Muscle layer of duodenum (tissue), 2 donors: ENCODE measurements around the gene ELFN1.
"Not testable (repeated sequence)": the region's sequence is repeated elsewhere in the genome, so short reads cannot be mapped to it uniquely, and the experiment has no call there.

ENCODE experiments used
- H3K27ac ChIP-seq: one replicate; pipeline ENCODE4 v1.7.0; 2013; ENCODE audit warnings: mild to moderate bottlenecking, low read length
- H3K27me3 ChIP-seq: one replicate; pipeline ENCODE4 v1.7.0; 2013; ENCODE audit warnings: low read depth, mild to moderate bottlenecking, control low read depth, low read length
- H3K36me3 ChIP-seq, 2 donors: one replicate each; pipeline ENCODE4 v1.7.0; 2013; ENCODE audit warnings: low read length in 2 of 2, control low read depth in 1 of 2, mild to moderate bottlenecking in 1 of 2; ENCODE audit not compliant: insufficient read depth in 2 of 2, control insufficient read depth in 1 of 2
- H3K4me1 ChIP-seq, 2 donors: one replicate each; pipeline ENCODE4 v1.7.0; 2013; ENCODE audit warnings: low read length in 2 of 2, mild to moderate bottlenecking in 2 of 2, control low read depth in 1 of 2, moderate library complexity in 1 of 2; ENCODE audit not compliant: insufficient read depth in 2 of 2, control insufficient read depth in 1 of 2
- H3K4me3 ChIP-seq, 2 donors: one replicate each; pipeline ENCODE4 v1.7.0; 2013; ENCODE audit warnings: low read length in 2 of 2, low read depth in 1 of 2, mild to moderate bottlenecking in 1 of 2
- H3K9me3 ChIP-seq, 2 donors: one replicate each; pipeline ENCODE4 v1.7.0; 2013; ENCODE audit warnings: low read length in 2 of 2, control low read depth in 1 of 2, mild to moderate bottlenecking in 1 of 2; ENCODE audit not compliant: control insufficient read depth in 1 of 2
- donor health status: healthy.

ELFN1 gene

DNA sequence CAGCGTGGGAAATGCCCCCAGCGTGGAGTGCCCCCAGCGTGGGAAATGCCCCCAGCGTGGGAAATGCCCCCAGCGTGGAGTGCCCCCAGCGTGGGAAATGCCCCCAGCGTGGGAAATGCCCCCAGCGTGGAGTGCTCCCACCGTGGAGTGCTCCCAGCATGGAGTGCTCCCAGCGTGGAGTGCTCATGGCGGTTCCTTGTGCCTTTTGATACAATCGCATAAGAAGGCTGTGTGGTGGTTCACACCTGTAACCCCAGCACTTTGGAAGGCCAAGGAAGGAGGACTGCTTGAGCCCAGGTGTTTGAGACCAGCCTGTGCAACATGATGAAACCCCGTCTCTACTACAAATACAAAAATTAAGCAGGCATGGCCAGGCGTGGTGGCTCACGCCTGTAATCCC lies 93.8 kb downstream of the ELFN1 start:
- not testable (repeated sequence) for H3K27me3 ChIP-seq, H3K36me3 ChIP-seq, H3K27ac ChIP-seq, H3K4me3 ChIP-seq, H3K4me1 ChIP-seq
- peaks cover 0 to 11% of the 10 kb centered on the region in 2 donors for H3K9me3 ChIP-seq

DNA sequence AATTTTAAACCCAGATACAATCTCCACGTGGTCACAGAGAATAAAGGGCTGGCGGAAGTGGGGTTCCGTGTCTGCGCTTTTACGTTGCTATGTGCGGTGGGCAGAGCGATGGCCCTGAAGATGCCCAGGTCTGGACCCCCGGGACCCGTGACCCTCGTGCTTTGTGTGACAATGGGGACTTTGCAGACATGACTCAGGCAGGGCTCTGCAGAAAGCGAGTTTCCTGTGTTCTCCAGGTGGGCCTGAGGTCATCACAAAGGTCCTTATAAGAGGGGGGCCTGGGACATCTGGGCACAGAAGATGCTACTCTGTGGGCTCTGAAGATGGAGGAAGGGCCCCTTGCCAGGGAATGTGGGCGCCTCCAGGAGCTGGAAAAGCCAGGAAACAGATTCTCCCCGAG lies 95.3 kb downstream of the ELFN1 start:
- Histone ChIP-seq H3K36me3 (no peaks in the 10 kb centered on the region), H3K4me3 (no peak overlapping the region), H3K27me3 (no peaks in the 10 kb centered on the region), H3K27ac (no peak overlapping the region), H3K9me3 (peaks cover 0 to 11% of the 10 kb centered on the region in 2 donors), H3K4me1 (no peaks in the 10 kb centered on the region)

DNA sequence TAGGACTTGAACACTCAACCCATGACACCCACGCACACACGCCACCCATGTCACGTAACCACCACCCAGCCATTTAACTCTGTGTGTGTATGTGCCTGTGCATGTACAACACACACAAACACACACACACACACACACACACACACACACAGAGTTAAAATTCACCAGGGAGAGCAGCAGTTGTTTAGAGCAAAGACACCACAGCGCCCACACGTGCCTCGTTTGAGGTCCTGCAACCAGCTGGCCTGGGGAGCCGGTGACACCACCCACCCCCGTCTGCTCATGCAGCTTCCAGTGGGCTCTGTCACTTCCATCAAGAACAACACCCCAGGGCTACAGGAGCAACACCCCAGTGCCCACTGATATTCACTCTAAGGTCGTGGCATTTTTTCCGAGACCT lies 97.4 kb downstream of the ELFN1 start:
- no peaks in the 10 kb centered on the region for H3K27me3 ChIP-seq
- no peaks in the 10 kb centered on the region for H3K36me3 ChIP-seq
- H3K9me3 ChIP-seq = peaks cover 0 to 11% of the 10 kb centered on the region in 2 donors
- H3K4me1 ChIP-seq = no peaks in the 10 kb centered on the region
- no peak overlapping the region for H3K27ac ChIP-seq
- no peak overlapping the region for H3K4me3 ChIP-seq

DNA sequence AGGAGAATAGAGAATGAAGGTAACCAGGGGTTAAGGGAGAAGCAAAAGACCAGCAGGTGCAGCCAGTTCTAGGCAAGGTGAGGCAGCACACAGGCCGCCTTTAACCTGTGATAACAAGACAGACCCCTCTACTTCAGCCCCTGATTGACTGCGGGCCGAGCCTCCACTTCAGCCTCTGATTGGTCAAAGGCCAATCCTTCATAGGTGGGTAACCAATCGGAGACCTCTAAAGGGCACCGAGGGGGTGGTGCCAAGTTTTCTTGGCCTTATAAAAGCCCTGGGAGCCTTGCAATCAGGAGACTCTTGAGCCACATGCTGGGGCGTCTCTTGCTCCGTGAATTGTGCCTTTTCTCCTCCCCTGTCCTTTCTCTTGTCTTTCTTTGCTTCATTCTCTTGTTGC lies 98.8 kb downstream of the ELFN1 start:
- H3K36me3 ChIP-seq = no peaks in the 10 kb centered on the region
- no peaks in the 10 kb centered on the region for H3K27me3 ChIP-seq
- H3K27ac ChIP-seq = no peak overlapping the region
- peaks cover 0 to 4% of the 10 kb centered on the region in 2 donors for H3K9me3 ChIP-seq
- no peak overlapping the region for H3K4me3 ChIP-seq
- H3K4me1 ChIP-seq = no peaks in the 10 kb centered on the region

- no peak overlapping the region for H3K27ac ChIP-seq
These were observed 99.5 kb downstream of the ELFN1 start for GRCh38 chr7:1769286-1770200.

DNA sequence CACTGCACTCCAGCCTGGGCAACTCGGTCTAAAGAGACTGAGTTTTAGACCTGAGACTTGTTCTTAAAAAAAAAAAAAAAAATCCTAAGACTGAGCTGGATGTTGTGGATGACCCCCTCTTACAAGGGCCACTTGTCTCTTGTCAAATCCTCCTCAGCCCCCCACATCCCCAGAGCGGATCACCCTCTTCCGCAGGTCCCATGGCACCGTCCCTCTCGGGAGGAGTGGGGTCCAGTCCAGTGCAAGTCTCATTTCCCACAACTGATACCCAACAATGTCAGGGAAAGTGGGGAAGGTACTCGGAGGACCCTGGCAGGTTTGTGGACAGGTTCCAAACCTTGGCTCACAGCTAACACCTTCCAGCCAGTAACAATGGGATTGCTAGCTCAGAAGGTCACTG lies 100.3 kb downstream of the ELFN1 start:
- H3K9me3 ChIP-seq = no peaks in the 10 kb centered on the region
- no peaks in the 10 kb centered on the region for H3K27me3 ChIP-seq
- H3K4me3 ChIP-seq = no peak overlapping the region
- H3K27ac ChIP-seq = no peak overlapping the region
- H3K36me3 ChIP-seq = no peaks in the 10 kb centered on the region
- H3K4me1 ChIP-seq = no peaks in the 10 kb centered on the region

More at GRCh38 chr7:1769286-1770200, 99.5 kb downstream of the ELFN1 start:
- H3K4me3 ChIP-seq = no peak overlapping the region
- no peaks in the 10 kb centered on the region for H3K36me3 ChIP-seq
- no peaks in the 10 kb centered on the region for H3K27me3 ChIP-seq
- no peaks in the 10 kb centered on the region for H3K9me3 ChIP-seq
- H3K4me1 ChIP-seq = no peaks in the 10 kb centered on the region

DNA sequence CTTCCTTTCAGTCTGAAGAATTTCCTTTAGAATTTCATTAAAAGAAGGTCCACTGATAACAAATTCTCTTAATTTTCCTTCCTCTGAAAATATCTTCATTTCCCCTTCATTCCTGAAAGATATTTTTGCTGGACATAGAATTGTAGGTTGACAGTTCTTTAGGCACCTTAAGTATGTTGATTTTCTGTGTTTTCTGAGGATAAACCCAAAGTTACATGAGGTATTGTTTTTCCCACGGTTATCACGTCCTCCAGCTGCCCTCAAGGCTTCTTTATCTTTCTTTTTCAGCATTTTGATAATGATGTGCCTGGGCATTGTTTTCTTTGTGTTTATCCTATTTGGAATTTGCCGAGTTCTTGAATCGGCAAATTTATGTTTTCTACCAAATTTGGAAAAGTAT lies 105.3 kb downstream of the ELFN1 start:
- Histone ChIP-seq H3K4me3 (no peak overlapping the region), H3K9me3 (peaks cover 0 to 3% of the 10 kb centered on the region in 2 donors)

DNA sequence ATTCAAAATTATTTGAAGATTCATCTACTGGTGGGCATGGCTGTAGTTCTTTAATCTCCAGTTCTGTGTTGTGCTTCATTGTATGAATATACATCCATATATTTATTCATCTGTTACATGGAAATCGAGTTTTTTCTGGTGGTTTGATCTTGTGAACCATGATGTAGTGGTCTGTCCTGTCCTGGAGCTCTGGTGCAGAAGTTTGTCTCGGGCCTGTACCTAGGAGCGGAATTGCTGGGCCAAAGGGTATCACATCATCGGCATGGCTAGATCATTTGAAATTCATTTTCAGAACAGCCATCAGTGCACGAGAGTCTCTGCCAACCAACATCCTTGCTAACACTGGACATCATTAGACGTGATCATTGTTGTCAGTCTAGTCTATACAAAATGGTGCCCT lies 107.0 kb downstream of the ELFN1 start:
- no peaks in the 10 kb centered on the region for H3K36me3 ChIP-seq
- H3K4me1 ChIP-seq = no peaks in the 10 kb centered on the region
- peaks cover 0 to 3% of the 10 kb centered on the region in 2 donors for H3K9me3 ChIP-seq
- no peak overlapping the region for H3K4me3 ChIP-seq
- no peak overlapping the region for H3K27ac ChIP-seq
- no peaks in the 10 kb centered on the region for H3K27me3 ChIP-seq

More for the DNA sequence above, 105.3 kb downstream of the ELFN1 start:
- Histone ChIP-seq H3K27me3 (no peaks in the 10 kb centered on the region), H3K27ac (no peak overlapping the region), H3K4me1 (no peaks in the 10 kb centered on the region), H3K36me3 (no peaks in the 10 kb centered on the region)

- no peaks in the 10 kb centered on the region for H3K4me1 ChIP-seq
- peaks cover 0 to 3% of the 10 kb centered on the region in 2 donors for H3K9me3 ChIP-seq
- H3K27ac ChIP-seq = no peak overlapping the region
- H3K4me3 ChIP-seq = no peak overlapping the region
- no peaks in the 10 kb centered on the region for H3K27me3 ChIP-seq
- H3K36me3 ChIP-seq = no peaks in the 10 kb centered on the region
These were observed 109.4 kb downstream of the ELFN1 start for GRCh38 chr7:1779445-1779844.

DNA sequence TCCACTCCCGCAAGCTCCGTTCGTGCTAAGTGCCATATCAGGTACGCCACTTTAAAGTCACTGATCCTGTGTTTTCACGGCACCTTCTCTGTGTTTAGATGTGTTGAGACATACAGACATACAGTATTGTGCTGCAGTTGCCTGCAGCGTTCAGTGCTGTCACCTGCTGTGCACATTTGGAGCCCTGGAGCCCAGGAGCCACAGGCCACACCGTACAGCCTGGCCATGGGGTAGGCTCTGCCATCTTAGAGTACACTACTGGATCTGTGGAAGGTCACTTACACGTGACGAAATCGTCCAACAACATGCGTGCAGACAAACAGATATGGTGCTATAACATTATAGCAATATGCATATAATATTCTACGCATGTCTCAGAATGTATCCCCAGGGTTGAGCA lies 111.3 kb downstream of the ELFN1 start:
- no peak overlapping the region for H3K27ac ChIP-seq
- H3K9me3 ChIP-seq = peaks cover 5 to 6% of the 10 kb centered on the region in 2 donors
- no peak overlapping the region for H3K4me3 ChIP-seq
- H3K27me3 ChIP-seq = no peaks in the 10 kb centered on the region
- H3K4me1 ChIP-seq = no peaks in the 10 kb centered on the region
- no peaks in the 10 kb centered on the region for H3K36me3 ChIP-seq

- no peak overlapping the region for H3K4me3 ChIP-seq
- H3K27ac ChIP-seq = no peak overlapping the region
- H3K36me3 ChIP-seq = no peaks in the 10 kb centered on the region
- peaks cover 5 to 6% of the 10 kb centered on the region in 2 donors for H3K9me3 ChIP-seq
- no peaks in the 10 kb centered on the region for H3K4me1 ChIP-seq
- H3K27me3 ChIP-seq = no peaks in the 10 kb centered on the region
These were observed 115.8 kb downstream of the ELFN1 start for GRCh38 chr7:1785839-1786238.

- H3K9me3 ChIP-seq = peaks cover 5 to 10% of the 10 kb centered on the region in 2 donors
- no peaks in the 10 kb centered on the region for H3K4me1 ChIP-seq
- no peaks in the 10 kb centered on the region for H3K36me3 ChIP-seq
- H3K4me3 ChIP-seq = no peak overlapping the region
- no peak overlapping the region for H3K27ac ChIP-seq
- H3K27me3 ChIP-seq = no peaks in the 10 kb centered on the region
These were observed 117.2 kb downstream of the ELFN1 start for GRCh38 chr7:1787241-1787640.
